T follicular helper cell (primary cell): Measurements from ENCODE around the gene HOXA2.
A peak's percentile ranks its signal among the peaks of the same experiment; 100 is the strongest.

Source experiments
- DNase-seq: peaks from one replicate; pipeline ENCODE4 v3.0.0-alpha.2; 2020; ENCODE audit warnings: low read depth
- total RNA-seq, 2 experiments: gene quantifications; one replicate each; lab custom pipeline; 2026; lab: John Stamatoyannopoulos, UW

The HOXA2 gene
- 0 reads per million in 2 experiments for total RNA-seq

DNA sequence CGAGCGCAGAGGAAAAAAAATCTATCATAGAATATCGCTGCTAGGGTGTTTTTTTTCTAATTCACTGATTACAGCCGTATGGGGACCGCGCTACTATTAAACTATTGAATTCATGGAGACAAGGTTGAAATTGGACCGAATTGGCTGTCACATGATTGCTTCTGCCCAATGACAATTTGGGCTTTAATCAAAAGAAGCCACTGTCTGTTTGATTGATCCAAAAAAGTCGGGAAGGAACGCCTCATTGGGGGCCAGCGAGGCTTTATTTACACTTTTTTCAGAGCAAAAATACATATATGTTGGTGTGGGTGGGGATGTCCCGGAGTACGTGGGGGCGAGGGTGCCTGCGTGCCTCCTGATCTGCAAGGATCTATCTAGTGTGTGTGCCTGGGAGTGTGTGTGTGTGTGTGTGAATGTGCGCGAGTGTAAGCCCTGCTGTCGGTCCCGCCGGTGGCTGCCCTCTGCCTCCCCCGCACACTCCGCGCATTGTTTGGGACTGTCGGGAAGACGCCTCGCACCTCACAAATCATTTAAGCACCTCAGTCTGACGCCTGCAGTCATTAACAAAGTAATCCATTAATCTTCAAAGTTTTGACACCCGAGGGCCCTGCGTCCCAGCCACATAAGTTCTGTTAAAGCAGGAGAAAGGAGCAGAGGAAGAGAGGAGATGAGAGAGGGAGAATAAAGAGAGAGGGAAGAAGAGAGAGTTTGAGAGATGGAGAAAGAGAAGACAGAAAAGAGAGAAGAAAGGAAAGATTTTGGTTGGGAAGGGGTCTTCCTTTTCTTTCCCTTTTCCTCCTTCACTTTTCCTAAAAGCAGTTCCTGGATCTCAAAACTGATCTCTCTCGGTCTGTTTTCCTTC lies at the start of gene HOXA2:
TSS of gene HOXA2 (minus strand) at position 103 of the 862 bp plus-strand sequence. CDS start 183 bp downstream, outside the sequence.
- DNase-seq, result no peak

- DNase-seq, result no peak
These were observed 49.0 kb upstream of the HOXA2 start for GRCh38 chr7:27151341-27151930.

GRCh38 chr7:27150568-27151340 lies 48.3 kb upstream of the HOXA2 start:
- peak; percentile 41 for DNase-seq

- DNase-seq, result no peak
These were observed 47.5 kb upstream of the HOXA2 start for GRCh38 chr7:27149842-27150567.

DNA sequence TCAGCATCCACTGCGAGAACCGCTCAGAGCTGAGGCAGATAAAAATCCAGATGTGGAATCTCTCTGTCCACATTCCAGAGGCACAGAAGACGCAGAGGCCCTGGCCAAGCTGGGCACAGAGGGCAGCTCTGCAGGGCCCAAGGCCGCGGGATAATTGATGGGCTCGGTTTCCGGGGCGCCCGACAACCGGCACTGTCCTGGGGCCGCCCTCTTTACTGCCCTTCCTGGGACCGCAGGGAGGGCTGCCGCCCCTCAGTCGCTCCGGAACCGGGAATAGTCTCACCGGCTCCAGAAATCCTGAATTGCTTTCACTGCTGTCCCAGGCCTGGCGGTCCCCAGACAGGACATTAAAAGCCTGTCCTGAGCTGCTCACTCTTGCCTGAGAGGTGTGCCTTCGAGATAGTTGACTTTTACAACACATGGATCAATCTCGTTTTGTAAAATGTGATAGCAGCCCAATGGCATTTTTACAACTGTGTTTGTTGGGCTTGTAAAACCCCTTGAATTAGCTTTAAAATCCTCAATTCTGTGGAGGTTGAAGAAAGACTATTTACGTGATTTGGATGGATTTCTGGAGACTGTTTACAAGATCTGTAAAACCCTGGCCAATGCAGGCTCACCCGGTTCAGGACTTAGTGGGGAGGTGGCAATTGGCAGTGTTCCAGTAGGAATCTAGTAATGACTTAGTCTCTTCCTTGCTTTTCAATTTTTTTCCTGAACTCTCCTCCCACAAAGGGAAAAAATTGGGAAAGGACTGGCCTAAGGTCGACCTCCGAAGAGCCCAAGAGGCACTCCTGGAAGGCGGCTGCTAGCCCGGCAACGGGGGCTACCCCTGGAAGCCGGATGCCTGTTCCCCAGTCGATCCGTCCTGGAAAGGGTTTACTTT lies 46.5 kb upstream of the HOXA2 start:
- no peak for DNase-seq

DNA sequence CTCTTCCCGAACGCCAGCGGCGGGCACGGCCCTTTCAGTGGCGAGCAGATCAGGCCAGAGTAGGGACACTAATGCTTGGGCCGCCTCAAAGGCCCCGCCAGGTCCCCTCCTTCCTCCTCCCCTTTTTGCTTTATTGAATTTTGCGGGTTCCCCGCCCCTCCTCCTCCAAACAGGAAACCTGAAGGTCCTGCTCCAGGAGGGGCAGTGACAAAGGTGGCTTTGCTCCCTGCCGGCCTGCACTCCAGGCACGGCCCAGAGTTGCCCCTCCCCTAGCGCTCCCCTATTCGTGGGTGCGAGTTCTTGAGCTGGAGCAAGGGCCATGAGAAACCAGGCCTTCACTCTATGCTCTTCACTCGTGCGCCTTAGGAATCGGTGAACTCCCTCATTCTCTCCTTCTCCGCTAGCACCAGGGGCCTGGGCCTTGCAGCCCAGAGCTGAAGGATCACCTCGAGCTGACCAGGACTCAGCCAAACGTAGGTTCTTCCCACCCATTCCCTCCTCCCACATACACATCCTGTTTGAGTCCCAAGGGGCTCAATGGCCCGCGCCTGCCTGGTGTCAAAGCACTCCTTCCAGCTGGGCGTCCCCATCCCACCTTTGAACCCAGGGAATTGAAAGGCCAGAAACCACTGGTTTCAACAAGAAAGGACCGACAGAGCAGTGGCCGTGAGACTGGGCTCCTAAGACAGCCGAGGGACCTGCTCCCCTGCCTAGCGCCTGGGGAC lies 45.7 kb upstream of the HOXA2 start:
- no peak for DNase-seq

DNA sequence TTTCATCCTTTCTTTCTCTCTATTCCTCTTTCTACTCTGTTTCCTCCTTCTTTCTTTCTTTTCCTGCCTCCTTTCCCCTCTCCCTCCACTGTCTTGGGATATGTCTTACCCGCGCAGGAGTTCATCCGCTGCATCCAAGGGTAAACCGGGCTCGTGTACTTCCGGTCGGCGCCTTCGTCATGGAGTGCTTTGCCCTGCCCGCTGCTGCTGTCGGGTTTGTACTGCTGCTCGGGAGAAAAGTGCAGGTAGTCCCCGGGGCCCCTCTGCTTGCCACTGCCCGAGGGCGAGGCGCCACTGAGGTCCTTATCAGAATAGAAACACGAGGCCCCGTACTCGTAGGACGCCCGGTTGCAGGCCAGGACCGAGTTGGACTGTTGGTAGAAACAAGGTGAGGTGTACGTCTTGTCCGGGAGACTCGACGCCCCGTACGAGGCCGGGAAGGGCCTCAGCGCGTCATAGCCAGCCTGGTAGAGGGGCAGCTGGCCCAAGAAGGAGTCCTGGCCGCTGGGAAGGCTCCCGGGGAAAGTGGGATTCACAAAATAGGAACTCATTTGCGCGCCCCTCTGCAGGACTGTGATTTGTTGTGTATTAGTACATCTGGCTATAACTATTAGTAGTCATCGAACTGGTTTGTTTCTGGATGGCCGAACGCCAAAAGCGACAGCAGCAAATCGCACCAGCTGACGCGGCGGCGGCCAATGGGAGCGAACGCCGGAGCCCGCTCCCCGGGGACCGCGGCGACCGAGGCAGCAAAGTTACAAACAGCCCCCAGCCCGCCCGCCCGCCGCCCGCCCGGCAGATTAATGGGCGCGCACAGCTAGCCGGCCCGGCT lies 44.9 kb upstream of the HOXA2 start, which contains the start of gene HOXA6:
TSS of gene HOXA6 (minus strand) at position 576 of the 832 bp plus-strand sequence. CDS start at position 551, 25 bp downstream.
- no peak for DNase-seq

- DNase-seq, result no peak
These were observed 44.2 kb upstream of the HOXA2 start for GRCh38 chr7:27146491-27147198.

GRCh38 chr7:27145914-27146412 lies 43.5 kb upstream of the HOXA2 start:
- no peak for DNase-seq

- no peak for DNase-seq
These were observed 42.9 kb upstream of the HOXA2 start for GRCh38 chr7:27145165-27145913.

DNA sequence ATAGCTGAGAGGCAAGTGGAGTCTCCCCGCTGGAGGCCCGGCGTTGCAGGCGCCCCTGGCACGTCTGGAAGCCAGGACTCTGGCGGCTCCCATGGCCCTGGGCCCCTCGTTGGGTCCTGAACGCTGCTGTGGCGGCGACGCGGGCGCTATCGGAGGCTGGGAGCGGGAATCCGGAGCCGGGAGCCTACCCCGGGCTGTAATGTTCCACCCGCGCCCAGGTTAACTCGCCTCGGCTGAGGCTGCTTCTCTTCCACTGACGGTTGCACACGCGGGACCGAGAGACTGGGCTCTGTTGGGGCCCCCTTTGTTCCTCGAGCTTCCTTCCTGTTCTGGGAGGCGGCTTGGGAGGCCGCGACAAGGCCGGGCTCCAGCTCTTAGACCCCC lies 42.3 kb upstream of the HOXA2 start:
- no peak for DNase-seq

DNA sequence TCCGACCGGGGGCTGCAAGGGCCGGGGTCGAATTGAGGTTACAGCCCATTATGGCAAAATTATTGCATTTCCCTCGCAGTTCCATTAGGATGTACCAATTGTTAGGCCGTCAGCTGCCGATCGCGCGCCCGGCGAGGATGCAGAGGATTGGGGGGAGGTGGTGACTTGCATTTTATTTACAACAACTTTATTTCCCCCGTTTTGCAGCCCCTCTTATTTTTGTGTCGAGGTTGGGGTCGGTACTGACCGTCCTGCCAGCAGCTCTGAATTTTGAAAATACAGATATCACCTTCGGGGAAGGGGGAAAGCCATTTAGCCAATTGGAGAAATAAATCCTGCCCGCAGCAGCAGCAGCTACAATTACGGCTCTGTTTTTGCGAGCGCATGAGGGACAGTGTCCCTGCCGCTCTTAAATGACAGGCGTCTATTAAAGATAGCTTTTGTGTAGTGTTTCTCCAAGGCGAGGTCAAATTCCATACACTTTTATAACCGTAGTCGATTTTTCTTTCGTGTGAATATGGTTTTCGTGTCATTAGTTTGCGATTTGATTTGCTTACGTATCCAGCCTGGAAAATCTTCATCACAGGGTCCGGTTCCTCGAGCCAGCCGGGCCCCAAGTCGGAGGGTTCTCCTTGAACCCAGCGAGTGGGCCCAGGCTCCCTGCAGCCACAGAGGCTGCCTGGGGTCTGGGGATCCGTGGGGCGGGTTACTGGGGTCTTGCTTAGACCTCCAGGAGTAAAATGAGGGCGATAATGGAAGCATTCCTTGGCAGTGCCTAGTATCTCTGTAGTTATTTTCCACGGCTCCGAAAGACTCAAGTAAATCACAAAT lies 41.7 kb upstream of the HOXA2 start:
- DNase-seq, result no peak

DNA sequence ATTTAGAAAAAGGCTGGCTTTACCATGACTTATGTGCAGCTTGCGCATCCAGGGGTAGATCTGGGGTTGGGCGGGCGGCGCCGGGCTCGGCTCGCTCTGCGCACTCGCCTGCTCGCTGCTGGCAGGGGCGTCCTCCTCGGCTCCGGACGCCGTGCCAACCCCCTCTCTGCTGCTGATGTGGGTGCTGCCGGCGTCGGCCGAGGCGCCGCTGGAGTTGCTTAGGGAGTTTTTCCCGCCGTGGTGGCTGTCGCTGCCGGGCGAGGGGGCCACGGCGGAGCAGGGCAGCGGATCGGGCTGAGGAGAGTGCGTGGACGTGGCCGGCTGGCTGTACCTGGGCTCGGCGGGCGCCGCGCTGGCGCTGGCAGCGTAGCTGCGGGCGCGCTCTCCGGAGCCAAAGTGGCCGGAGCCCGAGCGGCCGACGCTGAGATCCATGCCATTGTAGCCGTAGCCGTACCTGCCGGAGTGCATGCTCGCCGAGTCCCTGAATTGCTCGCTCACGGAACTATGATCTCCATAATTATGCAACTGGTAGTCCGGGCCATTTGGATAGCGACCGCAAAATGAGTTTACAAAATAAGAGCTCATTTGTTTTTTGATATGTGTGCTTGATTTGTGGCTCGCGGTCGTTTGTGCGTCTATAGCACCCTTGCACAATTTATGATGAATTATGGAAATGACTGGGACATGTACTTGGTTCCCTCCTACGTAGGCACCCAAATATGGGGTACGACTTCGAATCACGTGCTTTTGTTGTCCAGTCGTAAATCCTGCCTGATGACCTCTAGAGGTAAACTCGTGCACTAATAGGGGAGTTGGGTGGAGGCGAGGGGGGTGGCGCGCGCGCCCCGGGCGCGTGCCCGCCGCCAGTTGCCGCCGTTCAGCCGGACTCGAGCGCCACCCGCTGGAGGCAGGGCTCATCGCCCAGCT lies 40.8 kb upstream of the HOXA2 start, which contains the start of gene HOXA5:
TSS of gene HOXA5 (minus strand) at position 659 of the 927 bp plus-strand sequence. CDS start at position 585, 74 bp downstream.
- DNase-seq, result no peak

DNA sequence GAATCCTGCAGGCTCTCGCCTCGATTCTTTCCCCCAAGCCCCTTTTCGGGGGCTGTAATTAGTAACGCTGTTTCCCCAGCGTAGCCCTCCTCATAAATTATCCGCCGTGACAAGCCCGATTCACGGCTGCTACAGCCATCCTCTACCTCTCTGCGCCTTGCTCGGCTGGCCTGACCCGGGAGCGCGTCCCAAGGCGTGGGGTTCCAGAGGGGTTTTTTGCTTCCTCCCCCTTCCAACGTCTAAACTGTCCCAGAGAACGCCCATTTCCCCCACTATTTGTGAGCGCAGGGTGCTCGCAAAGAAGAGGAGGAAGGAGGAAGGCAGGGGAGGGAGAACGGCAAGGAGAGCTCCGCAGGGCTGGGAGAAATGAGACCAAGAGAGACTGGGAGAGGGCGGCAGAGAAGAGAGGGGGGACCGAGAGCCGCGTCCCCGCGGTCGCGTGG lies 40.1 kb upstream of the HOXA2 start:
- DNase-seq, result no peak

GRCh38 chr7:27141923-27142579 lies 39.6 kb upstream of the HOXA2 start:
- DNase-seq, result no peak
